ENCODE data around the gene SLFN12L.

DNA sequence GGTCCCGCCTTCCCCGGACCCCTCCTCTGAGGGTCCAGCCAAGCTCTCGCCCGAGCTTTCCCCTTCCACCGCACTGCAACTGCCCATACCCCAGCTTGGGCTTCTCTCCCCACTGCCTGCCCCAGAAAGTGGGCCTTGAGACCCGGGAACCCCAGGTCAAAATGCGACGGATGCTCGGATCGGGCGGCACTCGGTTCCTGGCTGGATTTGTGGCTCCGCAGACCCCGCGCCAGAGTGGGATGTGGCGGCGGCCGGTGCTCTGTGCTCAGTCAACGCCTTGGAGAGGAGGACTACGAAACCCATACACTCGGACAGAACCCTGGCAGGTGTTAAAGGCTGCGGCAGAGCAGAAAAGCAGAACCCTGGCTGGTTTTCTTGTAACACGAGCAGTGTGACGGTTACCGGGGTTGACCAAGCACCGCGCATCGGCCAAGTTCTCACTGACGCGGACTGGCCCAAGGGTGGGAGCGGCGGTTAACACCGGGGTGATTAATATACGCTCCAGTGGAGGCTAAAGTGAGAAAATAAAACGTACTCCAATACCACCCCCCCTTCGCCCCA, 88.0 kb downstream of the SLFN12L start:
- TF ChIP-seq CTCF (IDR thresholded peaks at IDR 0.05; ENCODE audit: low read depth, low read length) (no peak), EZH2phosphoT487 (IDR thresholded peaks at IDR 0.05; ENCODE audit: low read depth) (no peak)
